HUES48 (cell line): ENCODE data around the gene FYCO1.

Experiments
- H3K27ac ChIP-seq: one replicate; pipeline ENCODE4 v1.7.0; 2013; ENCODE audit warnings: low read depth, low read length, inconsistent platforms
- H3K27me3 ChIP-seq: 2 replicates; pipeline ENCODE4 v1.6.1; 2013; ENCODE audit warnings: mild to moderate bottlenecking, low read length; ENCODE audit not compliant: control insufficient read depth, insufficient read depth
- H3K36me3 ChIP-seq: 2 replicates; pipeline ENCODE4 v1.6.1; 2013; ENCODE audit warnings: low read length; ENCODE audit not compliant: control insufficient read depth, insufficient read depth
- H3K4me1 ChIP-seq: 2 replicates; pipeline ENCODE4 v1.6.1; 2013; ENCODE audit warnings: mild to moderate bottlenecking, low read length; ENCODE audit not compliant: control insufficient read depth, insufficient read depth
- H3K4me3 ChIP-seq: 2 replicates; pipeline ENCODE4 v1.5.1; 2013; ENCODE audit warnings: mild to moderate bottlenecking, low read depth, low read length
- H3K9ac ChIP-seq: 2 replicates; pipeline ENCODE4 v1.6.1; 2013; ENCODE audit warnings: mild to moderate bottlenecking, low read depth, low read length, moderate library complexity
- H3K9me3 ChIP-seq: 2 replicates; pipeline ENCODE4 v1.6.1; 2013; ENCODE audit warnings: low read length; ENCODE audit not compliant: control insufficient read depth, insufficient read depth

Gene FYCO1

DNA sequence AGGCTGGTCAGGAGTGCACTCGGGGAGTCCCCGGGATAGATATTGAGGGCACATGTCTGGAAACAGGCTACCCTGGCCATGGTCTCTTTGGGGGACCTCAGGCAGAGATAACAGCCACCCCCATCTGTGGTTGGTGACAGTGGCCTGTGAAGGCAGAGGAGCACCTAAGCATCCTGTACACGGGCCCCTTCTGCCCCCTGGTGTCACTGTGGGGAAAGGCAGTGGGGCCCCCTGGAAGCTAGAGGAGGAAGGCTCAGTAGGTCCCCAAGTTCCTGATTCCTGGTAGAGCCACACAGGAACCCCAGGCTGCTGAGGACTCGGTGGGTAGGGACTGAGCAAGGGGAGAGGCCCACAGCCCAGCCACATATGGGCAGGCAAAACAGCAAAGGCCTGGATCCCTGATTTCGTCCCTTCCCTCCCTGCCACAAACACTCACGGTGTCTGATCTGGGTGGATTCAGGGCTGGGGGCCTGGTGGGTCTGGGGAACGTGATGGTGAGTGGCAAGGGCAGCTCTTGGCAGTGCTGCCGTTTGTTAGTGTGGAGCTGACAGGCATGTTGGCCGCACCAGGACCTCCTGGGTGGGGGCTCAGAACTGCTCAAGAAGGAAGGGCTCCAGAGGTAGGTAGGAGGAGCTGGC lies 66.5 kb downstream of the FYCO1 start:
- Histone ChIP-seq H3K9ac (no peak overlapping the region), H3K27me3 (no peaks in the 10 kb centered on the region), H3K4me1 (no peaks in the 10 kb centered on the region), H3K9me3 (no peaks in the 10 kb centered on the region), H3K27ac (no peak overlapping the region), H3K4me3 (no peak overlapping the region), H3K36me3 (peaks cover 73% of the 10 kb centered on the region)

DNA sequence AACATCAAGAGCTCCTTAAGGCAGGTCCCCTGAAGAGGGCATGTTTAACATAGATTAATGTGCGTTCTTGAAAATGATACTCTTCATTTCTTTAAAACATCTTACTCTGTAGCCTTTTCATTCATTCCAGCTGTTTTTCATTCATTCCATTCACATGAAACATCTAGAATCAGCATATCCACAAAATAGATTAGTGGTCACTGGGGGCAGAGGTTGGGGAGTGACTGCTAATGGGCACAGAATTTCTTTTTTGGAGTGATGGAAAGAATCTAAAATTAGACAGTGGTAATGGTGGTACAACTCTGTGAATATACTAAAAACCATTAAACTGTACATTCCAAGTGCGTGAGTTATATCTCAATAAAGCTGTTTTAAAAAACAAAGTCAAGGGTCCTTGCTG lies 67.7 kb downstream of the FYCO1 start:
- Histone ChIP-seq H3K4me1 (no peaks in the 10 kb centered on the region), H3K4me3 (no peak overlapping the region), H3K27me3 (no peaks in the 10 kb centered on the region), H3K9ac (no peak overlapping the region), H3K36me3 (peaks cover 73% of the 10 kb centered on the region), H3K27ac (no peak overlapping the region), H3K9me3 (no peaks in the 10 kb centered on the region)

DNA sequence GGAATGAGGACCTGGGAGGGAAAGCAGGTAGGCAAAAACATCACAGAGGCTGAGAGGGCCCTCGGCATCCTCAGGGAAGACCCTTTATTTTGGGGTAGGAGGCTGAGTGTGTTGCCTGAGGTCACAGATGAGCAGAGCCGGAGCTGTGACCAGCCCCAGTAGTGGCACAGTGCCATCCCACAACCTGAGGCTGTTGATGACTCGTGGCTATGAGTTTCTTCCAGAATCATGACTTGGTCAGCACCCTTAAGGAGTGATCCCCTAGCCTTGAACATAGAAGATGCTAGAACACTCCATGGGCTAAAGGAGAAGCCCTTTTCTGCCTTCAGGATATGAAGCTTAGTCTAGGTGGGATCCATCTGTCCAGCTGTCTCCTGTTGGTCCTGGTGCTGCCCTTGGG lies 71.9 kb downstream of the FYCO1 start:
- H3K4me3 ChIP-seq, result no peak overlapping the region
- no peak overlapping the region for H3K9ac ChIP-seq
- no peak overlapping the region for H3K27ac ChIP-seq
- no peaks in the 10 kb centered on the region for H3K4me1 ChIP-seq
- no peaks in the 10 kb centered on the region for H3K9me3 ChIP-seq
- H3K36me3 ChIP-seq, result peaks cover 55% of the 10 kb centered on the region
- H3K27me3 ChIP-seq, result no peaks in the 10 kb centered on the region

DNA sequence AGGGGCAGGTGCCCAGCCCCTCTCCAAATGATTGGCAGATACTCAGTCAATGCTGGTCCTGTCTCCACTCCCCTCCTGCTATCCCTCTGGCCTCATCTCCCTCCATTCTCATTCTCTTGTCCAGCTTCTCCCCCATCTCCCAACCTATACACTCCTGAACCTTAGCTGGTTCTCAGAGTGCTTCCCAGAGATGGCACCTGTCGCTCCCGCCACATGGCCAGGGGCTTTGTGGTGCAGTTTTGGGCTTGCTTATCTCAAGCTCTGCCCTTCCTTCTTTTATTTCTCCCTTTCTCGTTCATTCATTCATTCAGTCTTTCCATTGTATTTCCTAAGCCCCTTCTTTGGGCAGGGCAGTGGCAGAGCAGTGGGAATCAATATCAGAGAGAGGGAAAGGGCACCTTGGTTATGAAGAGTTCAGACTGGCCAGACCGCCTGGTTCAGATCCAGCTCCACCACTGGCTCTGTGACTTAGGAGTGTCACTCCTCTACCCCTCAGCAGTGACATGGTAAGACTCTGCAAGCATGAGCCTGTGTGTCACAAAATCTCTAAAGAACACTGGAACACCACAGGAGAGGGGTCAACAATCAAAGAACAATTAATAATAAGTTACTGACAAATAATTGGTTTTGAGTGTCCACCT lies 72.6 kb downstream of the FYCO1 start:
- Histone ChIP-seq H3K27me3 (no peaks in the 10 kb centered on the region), H3K4me3 (no peak overlapping the region), H3K27ac (no peak overlapping the region), H3K4me1 (no peaks in the 10 kb centered on the region), H3K9ac (no peak overlapping the region), H3K9me3 (no peaks in the 10 kb centered on the region), H3K36me3 (peaks cover 48% of the 10 kb centered on the region)

DNA sequence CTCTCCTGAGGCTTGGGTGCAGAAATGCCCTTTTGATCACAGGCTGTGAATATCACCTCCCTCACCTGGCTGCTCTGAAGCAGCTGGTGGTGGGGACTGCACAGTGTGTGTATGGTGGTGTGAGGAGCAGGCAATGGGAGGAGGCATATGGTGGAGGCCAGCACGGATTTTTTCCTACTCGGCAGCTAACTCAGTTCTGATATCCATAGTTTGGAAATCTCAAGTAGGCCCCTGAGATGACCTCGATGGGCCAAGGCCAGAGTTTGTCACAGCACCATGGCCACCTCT lies 73.6 kb downstream of the FYCO1 start:
- H3K27ac ChIP-seq, result no peak overlapping the region
- H3K36me3 ChIP-seq, result peaks cover 39% of the 10 kb centered on the region
- no peaks in the 10 kb centered on the region for H3K4me1 ChIP-seq
- H3K27me3 ChIP-seq, result no peaks in the 10 kb centered on the region
- H3K9ac ChIP-seq, result no peak overlapping the region
- no peak overlapping the region for H3K4me3 ChIP-seq
- H3K9me3 ChIP-seq, result no peaks in the 10 kb centered on the region

DNA sequence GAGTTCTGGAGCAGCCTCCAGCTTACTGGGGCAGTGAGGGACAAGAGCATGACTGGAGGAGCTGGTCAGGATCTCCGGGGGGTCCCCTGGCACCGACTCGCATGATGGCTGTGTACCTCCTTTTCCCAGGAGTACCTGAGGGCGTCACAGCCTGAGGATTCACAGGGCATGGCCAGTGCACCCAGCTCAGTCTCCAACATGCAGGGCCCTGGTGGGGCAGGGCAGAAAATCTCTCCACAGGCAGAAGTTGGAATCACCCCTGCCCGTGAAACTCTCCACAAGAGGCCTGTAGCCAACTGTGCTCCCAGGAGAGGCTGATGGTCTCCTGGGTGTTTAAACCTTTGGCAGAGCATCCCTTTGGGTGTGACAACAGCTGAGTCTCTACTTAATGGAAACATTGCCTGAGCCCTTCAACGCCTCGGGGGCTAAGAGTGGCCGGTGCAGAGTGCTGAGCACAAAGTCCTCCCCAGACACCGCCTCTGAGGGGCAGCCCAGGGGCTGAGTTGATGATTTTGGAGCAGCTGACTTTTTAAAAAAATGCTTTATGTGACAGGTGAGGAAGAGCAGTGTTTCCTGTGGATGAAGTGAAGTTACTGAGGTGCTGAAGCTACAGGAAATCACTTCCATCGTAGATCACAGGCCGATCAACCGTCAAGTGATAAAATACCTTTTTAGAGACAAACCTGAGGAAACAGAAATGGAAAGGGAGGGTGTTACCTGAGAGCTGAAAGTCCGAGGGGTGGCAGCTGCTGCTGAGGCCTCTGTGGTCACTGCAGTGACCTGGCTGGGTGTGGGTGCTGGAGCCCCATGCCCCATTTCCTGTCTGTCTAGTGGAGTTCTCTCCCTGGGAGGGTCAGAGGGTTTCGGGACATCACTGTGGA lies 74.2 kb downstream of the FYCO1 start:
- no peak overlapping the region for H3K9ac ChIP-seq
- H3K27me3 ChIP-seq, result no peaks in the 10 kb centered on the region
- H3K27ac ChIP-seq, result no peak overlapping the region
- no peaks in the 10 kb centered on the region for H3K4me1 ChIP-seq
- no peak overlapping the region for H3K4me3 ChIP-seq
- H3K9me3 ChIP-seq, result no peaks in the 10 kb centered on the region
- peaks cover 39% of the 10 kb centered on the region for H3K36me3 ChIP-seq

DNA sequence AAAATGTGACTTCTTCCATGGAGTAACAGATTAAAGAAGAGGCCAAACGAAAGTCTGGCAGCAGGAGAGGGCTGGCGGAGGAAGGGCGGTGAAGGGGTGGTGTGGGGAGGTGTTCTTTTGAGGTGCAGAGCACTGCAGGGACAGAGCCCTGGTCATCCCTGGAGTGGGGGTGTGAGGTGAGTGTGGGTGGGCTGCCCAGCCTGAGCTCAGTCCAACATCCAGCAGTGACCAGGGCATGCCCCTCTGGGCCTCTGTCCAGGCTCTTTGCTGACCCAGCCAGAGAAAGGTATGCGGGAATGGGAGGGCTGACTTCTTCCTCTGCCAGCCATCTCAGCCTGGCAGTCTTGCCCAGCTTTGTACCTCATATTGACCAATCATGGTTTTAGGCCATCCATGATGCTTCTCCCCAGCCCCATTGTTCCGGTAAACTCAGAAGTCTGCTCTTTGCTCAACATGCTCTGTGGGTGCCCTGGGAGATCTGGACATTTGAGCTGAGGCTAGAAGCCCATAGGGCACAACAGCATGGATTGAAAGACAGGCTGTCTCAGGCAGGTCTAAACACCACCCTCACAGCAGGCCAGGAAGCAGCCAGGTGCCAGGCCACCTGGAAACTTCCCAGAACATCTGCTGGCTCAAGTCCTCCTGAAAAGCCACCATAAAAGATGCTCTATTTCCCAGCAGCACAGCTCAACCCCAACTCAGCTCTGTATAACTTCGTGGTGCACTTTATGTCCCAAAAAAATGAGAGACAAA lies 78.3 kb downstream of the FYCO1 start:
- peaks cover 7% of the 10 kb centered on the region; the same call in 1 of the 2 replicates for H3K4me1 ChIP-seq
- H3K36me3 ChIP-seq, result peaks cover 17% of the 10 kb centered on the region; the same call in 1 of the 2 replicates
- no peak overlapping the region for H3K27ac ChIP-seq
- no peak overlapping the region for H3K9ac ChIP-seq
- H3K9me3 ChIP-seq, result no peaks in the 10 kb centered on the region
- no peak overlapping the region for H3K4me3 ChIP-seq
- H3K27me3 ChIP-seq, result peaks cover 7% of the 10 kb centered on the region

DNA sequence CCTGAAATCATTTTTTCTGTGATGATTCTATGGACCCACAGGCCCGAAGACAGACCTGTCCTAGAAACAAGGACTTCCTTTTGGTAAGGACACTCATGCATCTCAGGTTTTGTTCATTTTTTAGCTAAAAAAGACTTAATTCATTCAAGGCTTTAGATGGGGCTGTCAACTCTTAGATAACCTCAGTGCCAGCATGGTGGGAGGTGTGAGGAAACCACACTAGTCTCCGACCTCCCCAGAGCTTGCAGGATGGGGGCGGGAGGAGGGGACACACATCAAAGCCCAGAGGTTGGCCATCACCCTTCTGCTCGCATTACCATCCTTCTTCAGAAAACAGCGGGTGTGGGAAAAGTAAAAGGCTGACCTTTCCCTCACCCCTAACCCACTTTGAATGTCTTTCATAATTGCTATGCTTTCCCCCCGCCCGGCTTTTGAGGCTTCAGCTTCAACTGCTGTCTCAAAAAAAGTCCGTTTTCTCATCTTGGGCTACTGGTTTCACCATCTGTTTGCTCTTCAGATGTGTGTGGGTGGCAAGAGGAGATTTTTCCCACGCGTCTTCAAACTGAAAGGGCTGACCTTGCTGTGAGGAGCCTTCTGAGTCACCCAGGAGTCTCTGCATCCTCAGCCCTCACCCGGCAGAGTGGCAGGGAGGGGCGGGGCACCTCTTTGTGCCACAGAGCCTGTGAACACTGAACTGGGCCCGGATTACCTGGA lies 79.9 kb downstream of the FYCO1 start:
- H3K9me3 ChIP-seq, result no peaks in the 10 kb centered on the region
- 0 out of 2 replicates have a peak, but pooled peaks cover under 1% of the 10 kb centered on the region for H3K36me3 ChIP-seq
- H3K27ac ChIP-seq, result no peak overlapping the region
- H3K9ac ChIP-seq, result no peak overlapping the region
- peaks cover 7% of the 10 kb centered on the region for H3K27me3 ChIP-seq
- peaks cover 7% of the 10 kb centered on the region; the same call in 1 of the 2 replicates for H3K4me1 ChIP-seq
- no peak overlapping the region for H3K4me3 ChIP-seq

DNA sequence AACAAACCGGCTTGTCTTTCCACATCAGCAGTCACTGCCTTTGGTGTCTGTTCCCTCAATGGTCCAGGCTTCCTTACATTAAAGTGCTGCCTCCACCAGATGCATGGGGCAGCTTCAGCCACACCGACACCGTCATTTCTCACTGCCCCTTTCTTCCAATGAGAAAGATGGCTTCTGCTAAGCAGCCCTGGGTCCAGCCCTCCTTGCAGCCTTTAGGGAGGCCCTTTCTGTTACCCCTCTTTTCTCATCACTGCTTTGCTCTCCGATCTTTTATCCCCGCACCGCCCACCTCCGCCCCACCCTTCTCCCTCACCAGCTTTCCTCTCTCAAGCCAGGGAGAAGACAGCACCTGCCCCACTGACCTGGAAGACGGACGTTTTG lies 80.6 kb downstream of the FYCO1 start:
- H3K4me1 ChIP-seq, result peaks cover 7% of the 10 kb centered on the region; the same call in 1 of the 2 replicates
- H3K27ac ChIP-seq, result no peak overlapping the region
- no peak overlapping the region for H3K4me3 ChIP-seq
- no peaks in the 10 kb centered on the region for H3K9me3 ChIP-seq
- H3K36me3 ChIP-seq, result no peaks in the 10 kb centered on the region
- H3K27me3 ChIP-seq, result peaks cover 7% of the 10 kb centered on the region
- H3K9ac ChIP-seq, result no peak overlapping the region

DNA sequence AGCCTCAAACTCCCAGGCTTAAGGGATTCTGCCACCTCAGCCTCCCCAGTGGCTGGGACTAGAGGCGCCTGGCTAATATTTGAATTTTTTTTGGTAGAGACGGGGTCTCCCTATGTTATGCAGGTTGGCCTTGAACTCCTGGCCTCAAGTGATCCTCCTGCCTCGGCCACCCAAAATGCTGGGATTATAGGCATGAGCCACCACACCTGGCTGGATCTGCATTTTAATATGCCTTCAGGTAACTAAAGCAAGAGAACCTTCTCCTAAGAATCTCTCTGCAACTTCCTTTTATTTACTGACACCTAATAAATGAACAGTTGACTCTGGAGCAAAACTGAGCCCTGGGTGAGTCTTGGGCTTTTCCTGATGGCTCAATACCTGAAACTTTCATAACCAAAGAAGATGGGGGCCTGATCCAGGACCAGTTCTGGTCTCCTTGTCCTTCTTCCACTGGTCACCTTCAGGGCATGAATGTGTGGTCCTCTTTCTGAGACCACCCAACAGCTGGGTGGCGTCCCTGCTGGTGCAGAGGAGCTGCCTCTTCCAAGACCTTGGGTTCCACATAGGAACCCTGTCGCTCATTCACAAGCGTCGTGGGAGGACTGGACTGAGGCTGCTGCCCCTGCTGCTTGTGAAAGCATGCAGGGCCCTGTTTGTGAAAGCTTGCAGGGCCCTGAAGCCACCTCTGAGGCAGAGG lies 81.1 kb downstream of the FYCO1 start:
- no peaks in the 10 kb centered on the region for H3K36me3 ChIP-seq
- peaks cover 7% of the 10 kb centered on the region for H3K27me3 ChIP-seq
- no peaks in the 10 kb centered on the region for H3K9me3 ChIP-seq
- H3K4me1 ChIP-seq, result peaks cover 7% of the 10 kb centered on the region; the same call in 1 of the 2 replicates
- no peak overlapping the region for H3K27ac ChIP-seq
- H3K4me3 ChIP-seq, result no peak overlapping the region
- no peak overlapping the region for H3K9ac ChIP-seq
